Esophagus squamous epithelium (tissue), 5 donors: Measurements from ENCODE around the gene LIN7B. TPM values are rescaled to one million over a fixed set of nuclear protein-coding genes. Genes with fewer than 3 reads are reported as not detected.

Experiments used
- DNase-seq: peaks from one replicate; lab custom pipeline; 2025; lab: John Stamatoyannopoulos, UW
- H3K27ac ChIP-seq, 4 donors: fragments of 200-600 bp; sonication (generic); one replicate each; pipeline ENCODE4 v1.5.1; 2016 to 2019; ENCODE audit warnings: mild to moderate bottlenecking in 1 of 4
- H3K27me3 ChIP-seq, 4 donors: fragments of 200-600 bp; sonication (generic); 1 replicate in 3 of 4; 2 replicates in 1 of 4; pipeline versions ENCODE4 v1.5.1 to v1.6.0; 2017 to 2021; ENCODE audit warnings: antibody characterized with exemption in 1 of 4
- H3K36me3 ChIP-seq, 3 donors: fragments of 200-600 bp; sonication (generic); one replicate each; pipeline ENCODE4 v1.5.1; 2016 to 2019
- H3K4me1 ChIP-seq, 3 donors: fragments of 200-600 bp; sonication (generic); one replicate each; pipeline ENCODE4 v1.5.1; 2017 to 2019
- H3K4me3 ChIP-seq, 4 donors: fragments of 200-600 bp; sonication (generic); 1 replicate in 3 of 4; 2 replicates in 1 of 4; pipeline ENCODE4 v1.5.1; 2016 to 2019; ENCODE audit warnings: mild to moderate bottlenecking in 2 of 4, moderate library complexity in 1 of 4
- H3K9me3 ChIP-seq, 3 donors: fragments of 200-600 bp; sonication (generic); one replicate each; pipeline ENCODE4 v1.5.1; 2016 to 2019
- POLR2A ChIP-seq, 4 donors: fragments of 450-650 bp; IDR thresholded peaks; one replicate each; pipeline ENCODE4 v1.6.1; 2017; ENCODE audit warnings: antibody characterized with exemption in 4 of 4, mild to moderate bottlenecking in 4 of 4, moderate library complexity in 3 of 4
- WGBS, 2 donors: methylation state at CpG; one replicate each; pipeline ENCODE4 v1.1.5; 2018; 5-methylcytosine and 5-hydroxymethylcytosine counted together
- intact Hi-C: fragments of 100-400 bp; cut with DNase I; formaldehyde crosslinking; loops from one replicate; pipeline ENCODE4 v1.15.0; 2022
- total RNA-seq, 4 donors: library from RNA; depleted of rRNA; stranded (reverse); fragments of >200 nt; gene quantifications; one replicate each; pipeline ENCODE4 v1.1.0, GENCODE V29; 2016
- TF ChIP-seq, protein P1 (sequence below), 6 experiments: fragments of 450-650 bp in 4 of 6; fragments of 200-600 bp in 2 of 6; sonication (generic) in 2 of 6; IDR thresholded peaks; one replicate each; pipeline ENCODE4 v1.5.1; 2016 to 2019; ENCODE audit warnings: antibody characterized with exemption in 6 of 6, mild to moderate bottlenecking in 4 of 6, moderate library complexity in 4 of 6
- donor health status: DM: yes; HTN: yes; CAD: no.

The LIN7B gene
- total RNA-seq, 4 donors from 2014 or later = 5.7 to 14.1 (median 10.1) TPM

DNA sequence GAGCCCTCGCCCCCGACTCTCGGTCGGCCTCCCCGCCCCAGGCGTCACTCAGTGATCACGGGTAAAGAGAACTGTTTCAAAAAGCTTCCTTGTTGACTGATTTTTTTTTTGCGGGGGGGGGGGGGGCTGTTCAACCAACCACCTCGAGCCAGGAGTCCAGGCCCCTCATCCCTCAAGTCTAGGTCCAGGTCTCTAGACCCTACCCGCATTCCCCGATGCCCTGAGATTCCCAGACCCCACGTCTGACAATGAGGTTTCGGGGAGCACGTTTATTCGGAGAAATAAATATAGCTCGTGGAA lies 36.7 kb downstream of the LIN7B start:
- H3K9me3 ChIP-seq = no peaks in the 10 kb centered on the region
- no peak for DNase-seq
- TF ChIP-seq POLR2A (IDR thresholded peaks at IDR 0.05) = no peak
- TF ChIP-seq, protein P1, sequence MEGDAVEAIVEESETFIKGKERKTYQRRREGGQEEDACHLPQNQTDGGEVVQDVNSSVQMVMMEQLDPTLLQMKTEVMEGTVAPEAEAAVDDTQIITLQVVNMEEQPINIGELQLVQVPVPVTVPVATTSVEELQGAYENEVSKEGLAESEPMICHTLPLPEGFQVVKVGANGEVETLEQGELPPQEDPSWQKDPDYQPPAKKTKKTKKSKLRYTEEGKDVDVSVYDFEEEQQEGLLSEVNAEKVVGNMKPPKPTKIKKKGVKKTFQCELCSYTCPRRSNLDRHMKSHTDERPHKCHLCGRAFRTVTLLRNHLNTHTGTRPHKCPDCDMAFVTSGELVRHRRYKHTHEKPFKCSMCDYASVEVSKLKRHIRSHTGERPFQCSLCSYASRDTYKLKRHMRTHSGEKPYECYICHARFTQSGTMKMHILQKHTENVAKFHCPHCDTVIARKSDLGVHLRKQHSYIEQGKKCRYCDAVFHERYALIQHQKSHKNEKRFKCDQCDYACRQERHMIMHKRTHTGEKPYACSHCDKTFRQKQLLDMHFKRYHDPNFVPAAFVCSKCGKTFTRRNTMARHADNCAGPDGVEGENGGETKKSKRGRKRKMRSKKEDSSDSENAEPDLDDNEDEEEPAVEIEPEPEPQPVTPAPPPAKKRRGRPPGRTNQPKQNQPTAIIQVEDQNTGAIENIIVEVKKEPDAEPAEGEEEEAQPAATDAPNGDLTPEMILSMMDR (IDR thresholded peaks at IDR 0.05) = no peak
- 3 to 6% methylated on average over 3 to 6 of the region's 16 CpGs for WGBS, 2 donors
- peaks cover 0 to 13% (median 0%) of the 10 kb centered on the region in 4 donors for H3K27me3 ChIP-seq
- peaks cover 29 to 51% (median 31%) of the 10 kb centered on the region in 3 donors for H3K4me1 ChIP-seq
- intact Hi-C loops = no loop called here
- H3K27ac ChIP-seq = peak overlapping the region; percentile 69 to 86 (median 84)
- peak overlapping the region; percentile 46 to 70 (median 64) for H3K4me3 ChIP-seq
- H3K36me3 ChIP-seq = no peaks in the 10 kb centered on the region

DNA sequence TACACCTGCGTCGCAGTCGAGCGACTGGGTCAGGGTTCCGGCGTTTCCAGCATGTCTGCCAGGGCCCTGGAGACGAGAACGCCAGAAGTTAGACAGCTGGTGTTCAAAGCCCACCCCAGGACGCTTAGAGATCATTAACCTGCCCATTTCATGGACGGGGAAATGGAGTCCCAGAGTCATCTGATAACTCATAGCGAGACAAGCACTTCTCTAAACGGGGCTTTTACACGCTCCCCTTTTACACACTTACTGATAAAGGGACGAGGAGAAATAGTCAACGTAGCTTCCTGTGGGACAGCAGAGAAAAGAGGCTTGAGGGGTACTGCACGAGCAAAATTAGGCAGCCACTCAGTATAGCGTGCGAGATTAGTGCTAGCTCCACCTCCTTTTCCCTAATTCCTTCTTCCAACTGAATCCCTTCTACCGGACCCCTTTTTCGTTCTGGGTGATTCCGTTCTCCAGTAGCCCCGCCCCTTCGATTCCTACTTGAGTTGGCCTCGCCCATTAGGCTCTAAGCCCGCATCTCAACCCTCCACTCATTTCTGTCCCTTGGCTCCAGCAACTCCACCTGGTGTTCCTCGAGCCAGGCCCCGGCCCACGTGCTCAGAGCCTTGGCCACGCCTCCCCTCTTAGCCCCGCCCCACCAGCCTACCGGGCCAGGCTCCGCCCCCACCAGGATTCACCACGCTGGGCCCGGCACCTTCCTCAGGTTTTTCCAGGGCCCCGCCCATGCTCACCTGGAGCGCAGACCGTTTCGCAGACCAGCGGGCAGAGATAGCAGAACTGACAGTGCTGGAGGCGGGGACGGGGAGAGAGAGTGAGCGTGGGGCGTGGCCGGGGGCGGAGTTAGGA lies 37.3 kb downstream of the LIN7B start:
- peaks cover 0 to 11% (median 0%) of the 10 kb centered on the region in 4 donors for H3K27me3 ChIP-seq
- 6 to 15% methylated on average over 24 of the region's 45 CpGs for WGBS, 2 donors

DNA sequence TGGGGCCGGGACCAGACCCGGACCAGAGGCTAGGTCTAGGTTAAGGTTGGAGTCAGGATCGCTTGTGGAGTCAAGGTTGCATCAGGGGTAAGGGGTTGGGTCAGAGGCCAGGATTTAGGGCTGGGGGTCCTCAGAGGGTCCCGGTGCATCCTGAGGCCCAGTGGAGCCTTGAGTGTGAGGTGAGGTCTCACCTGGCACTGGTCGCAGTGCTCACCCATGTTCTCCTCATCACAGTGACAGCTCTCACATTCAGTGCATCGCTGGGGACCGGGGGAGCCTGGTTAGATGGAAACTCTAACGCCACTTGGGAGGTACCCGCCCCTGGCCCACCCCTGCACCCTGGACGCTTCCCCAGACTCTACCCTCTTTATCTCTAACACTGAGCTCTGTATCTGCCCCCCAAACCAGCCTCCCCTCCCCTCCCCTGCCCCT lies 38.0 kb downstream of the LIN7B start:
- WGBS, 2 donors = 25 to 43% methylated on average over 9 to 10 of the region's 10 CpGs
- H3K27ac ChIP-seq = peak overlapping the region in 3 of 4 donors; percentile 83 to 86 (median 84)
- H3K27me3 ChIP-seq = peaks cover 0 to 7% (median 0%) of the 10 kb centered on the region in 4 donors
- no peak for TF ChIP-seq POLR2A (IDR thresholded peaks at IDR 0.05)
- TF ChIP-seq, protein P1 (IDR thresholded peaks at IDR 0.05) = no peak
- no peaks in the 10 kb centered on the region for H3K36me3 ChIP-seq
- H3K4me1 ChIP-seq = peaks cover 25 to 47% (median 27%) of the 10 kb centered on the region in 3 donors
- no peaks in the 10 kb centered on the region for H3K9me3 ChIP-seq
- intact Hi-C loops = no loop called here
- DNase-seq = no peak
- H3K4me3 ChIP-seq = peak overlapping the region in 1 of 4 donors; percentile 70

More for the DNA sequence above, 37.3 kb downstream of the LIN7B start:
- no peaks in the 10 kb centered on the region for H3K36me3 ChIP-seq
- H3K27ac ChIP-seq = peak overlapping the region; percentile 69 to 86 (median 84)
- H3K4me1 ChIP-seq = peaks cover 25 to 45% (median 27%) of the 10 kb centered on the region in 3 donors
- DNase-seq = no peak
- H3K9me3 ChIP-seq = no peaks in the 10 kb centered on the region
- H3K4me3 ChIP-seq = peak overlapping the region in 3 of 4 donors; percentile 64 to 70 (median 64)
- TF ChIP-seq, protein P1 (IDR thresholded peaks at IDR 0.05) = no peak
- no peak for TF ChIP-seq POLR2A (IDR thresholded peaks at IDR 0.05)
- intact Hi-C loops = no loop called here

DNA sequence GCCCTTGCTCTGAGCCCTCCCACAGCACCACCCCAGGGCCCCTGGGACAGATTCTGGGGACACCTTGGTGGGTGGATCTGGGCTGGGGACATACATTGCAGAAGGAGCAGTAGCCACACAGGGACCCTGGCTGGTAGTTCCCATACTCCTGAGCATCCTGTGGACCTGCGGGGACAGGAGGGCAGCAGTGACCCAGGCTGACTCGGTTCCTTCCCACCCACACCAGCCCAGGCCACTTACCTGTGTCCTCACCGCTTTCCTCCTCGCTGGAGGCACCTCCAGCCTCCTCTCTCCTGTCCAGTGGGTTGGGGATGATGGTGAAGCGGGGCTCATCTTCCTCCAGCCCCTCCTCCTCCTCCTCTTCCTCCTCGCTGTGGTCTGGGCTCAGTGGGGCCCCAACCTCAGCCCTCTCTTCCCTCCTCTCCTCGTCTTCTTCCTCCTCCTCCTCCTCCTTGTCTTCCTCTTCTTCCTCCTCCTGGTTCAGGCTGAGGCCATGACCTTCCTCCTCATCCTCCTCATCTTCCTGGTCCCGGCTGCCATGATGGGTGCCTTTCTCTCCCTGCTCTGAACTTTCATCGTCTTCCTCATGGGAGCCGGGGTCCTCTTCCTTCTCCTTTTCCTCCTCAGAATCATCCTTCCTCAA lies 39.1 kb downstream of the LIN7B start:
- Histone ChIP-seq H3K36me3 (no peaks in the 10 kb centered on the region), H3K27me3 (peaks cover 0 to 4% (median 0%) of the 10 kb centered on the region in 4 donors), H3K4me1 (peaks cover 29 to 54% (median 31%) of the 10 kb centered on the region in 3 donors), H3K27ac (no peak overlapping the region), H3K4me3 (no peak overlapping the region), H3K9me3 (no peaks in the 10 kb centered on the region)
- 78 to 89% methylated on average over 9 to 10 of the region's 10 CpGs for WGBS, 2 donors
- no peak for TF ChIP-seq POLR2A (IDR thresholded peaks at IDR 0.05)
- TF ChIP-seq, protein P1 (IDR thresholded peaks at IDR 0.05) = no peak
- no peak for DNase-seq
- intact Hi-C loops = no loop called here

DNA sequence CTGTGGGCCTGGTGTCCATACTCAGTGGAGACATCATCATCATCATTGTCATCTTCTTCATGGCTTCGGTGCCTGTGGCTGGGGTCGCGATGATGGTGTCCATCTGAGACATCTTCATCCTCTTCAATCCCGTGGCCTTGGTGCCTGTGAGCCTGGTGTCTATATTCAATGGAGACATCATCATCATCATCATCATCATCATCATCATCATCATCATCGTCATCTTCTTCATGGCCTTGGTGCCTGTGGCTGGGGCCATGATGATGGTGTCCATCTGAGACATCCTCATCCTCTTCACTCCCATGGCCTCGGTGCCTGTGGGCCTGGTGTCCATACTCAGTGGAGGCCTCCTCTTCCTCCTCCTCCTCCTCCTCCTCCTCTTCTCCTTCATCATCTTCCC lies 40.1 kb downstream of the LIN7B start:
- Histone ChIP-seq H3K4me3 (no peak overlapping the region), H3K4me1 (peaks cover 25 to 54% (median 30%) of the 10 kb centered on the region in 3 donors), H3K36me3 (no peaks in the 10 kb centered on the region), H3K9me3 (no peaks in the 10 kb centered on the region), H3K27ac (no peak overlapping the region), H3K27me3 (no peaks in the 10 kb centered on the region)
- intact Hi-C loops = no loop called here
- no peak for DNase-seq
- TF ChIP-seq POLR2A (IDR thresholded peaks at IDR 0.05) = no peak
- TF ChIP-seq, protein P1 (IDR thresholded peaks at IDR 0.05) = no peak
- WGBS, 2 donors = 93 to 94% methylated on average over 6 of the region's 6 CpGs
